ENCODE measurements around the gene CELF2. TPM values are rescaled to one million over a fixed set of nuclear protein-coding genes. Genes with fewer than 3 reads are reported as not detected.

Gene CELF2
- total and polyA plus RNA-seq, 2 experiments from 2014 or later: 16.6 to 26.9 TPM

DNA sequence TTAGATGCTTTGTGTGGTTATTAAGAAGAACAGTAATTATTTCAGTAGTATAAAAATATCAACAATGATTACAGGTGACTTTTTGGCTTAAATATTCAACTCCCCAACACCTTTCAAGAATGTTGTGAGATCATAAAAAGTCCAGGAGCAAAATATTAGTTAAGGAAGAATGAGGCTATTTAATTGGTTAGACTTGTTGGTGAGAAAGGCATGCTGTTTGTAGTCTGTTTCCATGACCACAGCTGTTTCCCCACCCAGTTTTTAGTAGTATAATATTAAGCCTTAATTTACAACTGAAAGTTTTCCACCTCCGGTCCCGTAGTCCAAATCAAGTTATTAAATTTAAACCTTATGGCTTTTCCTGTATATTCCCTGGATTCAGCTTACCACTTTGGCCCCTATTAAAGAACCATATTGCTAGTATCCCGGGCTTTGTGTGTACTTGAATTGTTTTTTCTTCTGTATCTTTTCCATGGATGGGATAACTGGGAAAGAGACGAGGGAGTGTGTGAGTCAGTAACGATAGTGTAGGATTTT, 133.3 kb downstream of the CELF2 start:
- no peak for DNase-seq (ENCODE audit: low spot score)
- H3K36me3 ChIP-seq (replicated peaks; ENCODE audit: insufficient read depth, low read depth): no peaks in the 10 kb centered on the region
- H3K27me3 ChIP-seq: peaks cover 8% of the 10 kb centered on the region
- no peaks in the 10 kb centered on the region for H3K9me2 ChIP-seq (replicated peaks; ENCODE audit: insufficient read depth)
- no peak overlapping the region for H3K4me3 ChIP-seq
- no peaks in the 10 kb centered on the region for H4K20me1 ChIP-seq (ENCODE audit: insufficient read depth, poor library complexity, severe bottlenecking)
- TF ChIP-seq EZH2phosphoT487 (IDR thresholded peaks at IDR 0.05; ENCODE audit: low read depth, severe bottlenecking, unreplicated experiment) (no peak), EZH2 (IDR thresholded peaks at IDR 0.05; ENCODE audit: borderline replicate concordance) (no peak)
- TF ChIP-seq, protein P1, sequence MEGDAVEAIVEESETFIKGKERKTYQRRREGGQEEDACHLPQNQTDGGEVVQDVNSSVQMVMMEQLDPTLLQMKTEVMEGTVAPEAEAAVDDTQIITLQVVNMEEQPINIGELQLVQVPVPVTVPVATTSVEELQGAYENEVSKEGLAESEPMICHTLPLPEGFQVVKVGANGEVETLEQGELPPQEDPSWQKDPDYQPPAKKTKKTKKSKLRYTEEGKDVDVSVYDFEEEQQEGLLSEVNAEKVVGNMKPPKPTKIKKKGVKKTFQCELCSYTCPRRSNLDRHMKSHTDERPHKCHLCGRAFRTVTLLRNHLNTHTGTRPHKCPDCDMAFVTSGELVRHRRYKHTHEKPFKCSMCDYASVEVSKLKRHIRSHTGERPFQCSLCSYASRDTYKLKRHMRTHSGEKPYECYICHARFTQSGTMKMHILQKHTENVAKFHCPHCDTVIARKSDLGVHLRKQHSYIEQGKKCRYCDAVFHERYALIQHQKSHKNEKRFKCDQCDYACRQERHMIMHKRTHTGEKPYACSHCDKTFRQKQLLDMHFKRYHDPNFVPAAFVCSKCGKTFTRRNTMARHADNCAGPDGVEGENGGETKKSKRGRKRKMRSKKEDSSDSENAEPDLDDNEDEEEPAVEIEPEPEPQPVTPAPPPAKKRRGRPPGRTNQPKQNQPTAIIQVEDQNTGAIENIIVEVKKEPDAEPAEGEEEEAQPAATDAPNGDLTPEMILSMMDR (IDR thresholded peaks at IDR 0.05; ENCODE audit: poor library complexity): no peak
- H3K79me2 ChIP-seq: no peaks in the 10 kb centered on the region
- no peak overlapping the region for H2AFZ ChIP-seq
- no peaks in the 10 kb centered on the region for H3K9me3 ChIP-seq (ENCODE audit: low read depth)
- no peak overlapping the region for H3K27ac ChIP-seq
- 90% methylated on average over 5 of the region's 5 CpGs for whole genome bisulfite sequencing (ENCODE audit: low lambda C conversion rate, missing lambda C conversion rate)
- H3K4me2 ChIP-seq: no peak overlapping the region
- H3K4me1 ChIP-seq (ENCODE audit: insufficient read depth): peaks cover 2% of the 10 kb centered on the region

DNA sequence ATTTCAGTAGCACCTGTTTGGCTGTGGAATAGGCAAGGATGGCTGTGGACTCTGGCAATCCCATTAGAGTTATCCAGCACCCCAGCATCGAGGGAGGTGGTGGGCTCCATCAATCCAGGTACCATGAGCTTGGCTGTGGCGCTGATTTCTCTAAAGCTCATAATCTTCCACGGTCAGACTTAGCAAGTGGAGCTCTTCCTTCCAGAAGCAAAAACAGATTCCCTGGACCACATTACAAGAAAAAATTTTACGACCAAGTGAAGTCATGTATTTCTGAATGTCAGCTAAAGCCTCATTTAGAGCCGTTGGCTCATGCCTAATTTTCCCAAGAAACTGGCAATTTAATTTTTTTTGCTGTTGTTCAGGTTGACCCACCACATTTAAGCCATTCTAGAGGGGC, 135.1 kb downstream of the CELF2 start:
- TF ChIP-seq, protein P1 (IDR thresholded peaks at IDR 0.05; ENCODE audit: poor library complexity): no peak
- TF ChIP-seq EZH2phosphoT487 (IDR thresholded peaks at IDR 0.05; ENCODE audit: low read depth, severe bottlenecking, unreplicated experiment) (no peak), EZH2 (IDR thresholded peaks at IDR 0.05; ENCODE audit: borderline replicate concordance) (no peak)
- no peak for DNase-seq (ENCODE audit: low spot score)
- no peak overlapping the region for H2AFZ ChIP-seq
- no peaks in the 10 kb centered on the region for H3K9me3 ChIP-seq (ENCODE audit: low read depth)
- H3K4me3 ChIP-seq: no peak overlapping the region
- WGBS (ENCODE audit: low lambda C conversion rate, missing lambda C conversion rate): 68% methylated on average over 5 of the region's 5 CpGs
- H3K36me3 ChIP-seq (replicated peaks; ENCODE audit: insufficient read depth, low read depth): no peaks in the 10 kb centered on the region
- H3K79me2 ChIP-seq: no peaks in the 10 kb centered on the region
- no peaks in the 10 kb centered on the region for H4K20me1 ChIP-seq (ENCODE audit: insufficient read depth, poor library complexity, severe bottlenecking)
- no peaks in the 10 kb centered on the region for H3K4me1 ChIP-seq (ENCODE audit: insufficient read depth)
- H3K27ac ChIP-seq: no peak overlapping the region
- no peak overlapping the region for H3K4me2 ChIP-seq
- H3K9me2 ChIP-seq (replicated peaks; ENCODE audit: insufficient read depth): no peaks in the 10 kb centered on the region
- H3K27me3 ChIP-seq: peaks cover 8% of the 10 kb centered on the region

DNA sequence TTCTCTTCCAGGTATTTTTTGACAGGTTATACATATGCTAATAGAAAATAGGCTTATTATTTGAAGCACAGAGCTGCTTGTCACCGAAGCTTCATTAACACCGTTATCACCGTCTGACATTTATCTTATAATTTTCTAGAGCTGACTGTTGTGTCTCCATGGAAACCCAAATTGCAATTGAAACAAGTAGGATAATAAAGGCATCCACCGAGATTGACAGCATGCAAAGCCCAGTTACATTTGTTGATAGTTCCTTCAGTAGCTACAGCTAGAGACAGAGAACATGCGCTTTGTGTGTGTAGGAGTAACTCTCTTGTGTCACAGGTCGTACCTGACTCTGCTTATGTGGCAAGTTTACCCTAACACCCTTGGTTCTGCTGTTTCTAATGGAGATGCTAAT, 135.6 kb downstream of the CELF2 start:
- H3K4me2 ChIP-seq: no peak overlapping the region
- TF ChIP-seq, protein P1 (IDR thresholded peaks at IDR 0.05; ENCODE audit: poor library complexity): no peak
- TF ChIP-seq EZH2 (IDR thresholded peaks at IDR 0.05; ENCODE audit: borderline replicate concordance) (no peak), EZH2phosphoT487 (IDR thresholded peaks at IDR 0.05; ENCODE audit: low read depth, severe bottlenecking, unreplicated experiment) (no peak)
- DNase-seq (ENCODE audit: low spot score): no peak
- no peaks in the 10 kb centered on the region for H3K79me2 ChIP-seq
- no peak overlapping the region for H3K27ac ChIP-seq
- no peaks in the 10 kb centered on the region for H3K9me2 ChIP-seq (replicated peaks; ENCODE audit: insufficient read depth)
- H4K20me1 ChIP-seq (ENCODE audit: insufficient read depth, poor library complexity, severe bottlenecking): no peaks in the 10 kb centered on the region
- H3K4me3 ChIP-seq: no peak overlapping the region
- H2AFZ ChIP-seq: no peak overlapping the region
- WGBS (ENCODE audit: low lambda C conversion rate, missing lambda C conversion rate): 87% methylated on average over 6 of the region's 6 CpGs
- no peaks in the 10 kb centered on the region for H3K9me3 ChIP-seq (ENCODE audit: low read depth)
- no peaks in the 10 kb centered on the region for H3K36me3 ChIP-seq (replicated peaks; ENCODE audit: insufficient read depth, low read depth)
- H3K4me1 ChIP-seq (ENCODE audit: insufficient read depth): no peaks in the 10 kb centered on the region
- H3K27me3 ChIP-seq: peaks cover 8% of the 10 kb centered on the region

Data from hepatocyte (in vitro differentiated cells).